CD4-positive, alpha-beta T cell treated with Interleukin-4 for 1 hour (primary cell): ENCODE results near the gene NCK2.

Experiments
- DNase-seq, 2 donors: peaks; one replicate each; pipeline ENCODE4 v3.0.0-alpha.2; 2020 to 2022

Gene NCK2

DNA sequence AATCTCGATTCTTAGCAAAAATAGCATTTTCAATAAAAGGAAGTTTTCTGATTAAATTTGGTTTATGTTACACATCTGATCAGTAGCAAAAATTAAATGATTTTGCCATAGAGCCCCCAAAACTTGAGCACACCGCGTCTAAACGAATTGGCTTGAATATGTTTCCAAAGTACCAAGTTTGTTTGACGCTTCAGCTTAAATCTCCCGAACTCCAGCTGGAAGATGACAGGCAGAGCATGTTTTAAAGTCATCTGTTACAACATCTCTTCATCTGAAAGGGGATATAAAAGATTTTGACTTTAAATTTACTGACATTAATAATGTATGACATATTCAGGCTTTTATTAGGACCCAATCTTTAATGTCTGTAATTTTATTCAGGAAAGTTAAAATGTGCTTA lies 129.8 kb downstream of the NCK2 start:
- DNase-seq, result no peak

DNA sequence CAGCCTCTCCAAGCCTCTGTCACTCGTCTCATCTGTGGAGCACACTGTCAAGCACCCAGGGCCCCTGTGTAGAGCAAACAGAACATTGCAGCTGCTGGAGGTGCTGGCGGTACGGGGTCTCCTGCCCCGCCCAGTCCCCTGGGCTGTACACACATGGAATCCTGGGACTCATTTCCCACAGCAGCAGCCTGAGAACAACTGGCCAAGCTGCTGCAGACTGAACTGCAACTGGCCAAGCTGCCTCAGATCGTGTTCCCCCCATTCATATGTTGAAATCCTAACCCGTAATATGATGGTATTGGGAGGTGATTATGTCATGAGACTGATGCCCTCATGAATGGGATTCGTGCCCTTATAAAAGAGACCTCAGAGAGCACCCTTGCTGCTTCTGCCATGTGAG lies 130.5 kb downstream of the NCK2 start:
- no peak for DNase-seq

DNA sequence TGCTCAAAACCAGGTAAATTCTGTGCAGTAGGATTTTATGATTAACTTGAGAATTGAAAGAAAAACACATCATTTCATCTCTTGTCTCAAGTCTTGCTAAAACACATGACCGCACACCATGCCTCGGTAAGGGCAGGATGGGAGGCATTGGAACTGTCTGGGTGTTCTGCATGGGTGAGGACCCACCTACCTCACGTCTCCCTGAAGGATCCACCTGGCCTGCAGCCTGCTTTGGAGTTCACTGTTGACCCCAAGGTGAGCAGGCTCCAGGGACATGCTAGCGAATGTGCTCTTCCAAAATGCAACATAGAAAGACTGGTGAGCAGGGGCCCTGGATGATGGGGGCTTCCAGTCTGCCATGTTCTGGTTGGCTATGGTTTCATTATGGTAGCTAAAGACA lies 131.5 kb downstream of the NCK2 start:
- DNase-seq, result no peak

DNA sequence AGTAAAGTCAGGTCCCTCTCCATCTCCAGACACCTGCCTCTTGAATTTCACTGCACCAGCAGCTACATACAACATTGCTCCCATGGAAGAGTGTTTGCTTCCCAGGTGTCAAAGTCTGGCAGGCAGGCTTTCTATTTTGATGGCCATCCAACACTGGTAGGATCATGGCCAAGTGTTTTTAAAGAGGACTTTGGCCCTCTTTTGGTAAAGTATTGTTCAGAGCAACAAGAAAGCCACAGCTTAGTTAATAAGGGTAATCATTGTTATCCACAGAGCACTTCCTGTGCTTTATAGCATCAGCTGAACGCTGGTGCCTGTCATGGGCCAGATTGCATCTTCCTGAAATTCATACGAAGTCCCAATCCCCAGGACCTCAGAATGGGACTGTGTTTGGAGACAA lies 133.2 kb downstream of the NCK2 start:
- no peak for DNase-seq

DNA sequence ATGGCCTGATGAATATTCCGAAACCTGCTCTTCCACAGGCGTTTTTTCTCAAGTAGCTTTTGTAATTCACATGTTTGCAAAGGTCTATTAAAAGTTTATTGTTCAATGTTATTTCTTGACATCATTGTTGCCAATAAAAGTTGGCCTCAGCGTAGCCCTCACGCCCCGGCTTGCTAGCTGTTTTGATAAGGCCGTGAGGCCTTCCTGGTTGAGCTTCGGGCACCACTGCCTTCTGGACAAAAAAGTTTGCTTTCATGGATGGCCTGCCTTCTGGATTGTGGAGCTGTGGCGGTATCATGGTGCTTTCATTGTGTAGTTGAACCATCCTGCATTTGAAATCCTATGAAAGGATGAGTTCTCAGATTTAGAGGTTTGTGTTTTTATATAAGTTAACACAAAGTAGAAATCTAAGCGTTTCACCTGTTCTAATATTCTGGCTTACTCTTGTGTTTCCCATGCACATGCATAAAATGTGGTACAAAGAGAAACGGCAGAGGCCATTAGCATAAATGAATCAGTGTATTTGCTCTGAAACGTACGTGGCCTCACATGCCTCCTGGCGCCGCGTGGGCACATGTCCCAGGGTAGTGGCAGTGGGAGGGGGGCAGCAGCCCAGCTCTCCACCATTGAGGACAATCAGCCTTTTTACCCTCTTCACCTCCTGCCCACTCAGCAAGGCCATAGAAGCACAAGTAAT lies 134.5 kb downstream of the NCK2 start:
- no peak for DNase-seq

DNA sequence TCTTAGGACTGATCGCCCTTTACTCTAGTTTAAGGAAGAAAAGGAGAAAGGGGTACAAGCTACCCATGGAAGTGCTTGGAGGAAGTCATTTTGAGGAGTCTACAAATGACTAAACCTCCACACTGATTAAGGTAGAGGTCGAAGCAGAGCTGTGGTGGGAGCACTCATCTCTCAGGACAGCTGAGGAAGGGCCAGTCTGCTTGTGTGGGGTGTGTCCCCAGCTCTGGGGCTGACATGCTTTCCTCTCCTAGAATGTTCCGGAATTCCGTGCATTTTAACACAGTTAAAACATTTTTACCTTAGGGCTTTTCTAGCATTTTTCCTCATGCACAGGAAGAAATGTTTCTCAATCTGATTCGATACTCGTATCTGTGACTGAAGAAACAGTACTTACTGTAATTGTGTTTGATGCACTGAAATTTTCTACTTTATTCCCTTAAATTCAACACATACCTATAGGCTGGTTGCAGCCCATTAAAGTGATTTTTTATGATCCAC lies 135.1 kb downstream of the NCK2 start:
- no peak for DNase-seq

DNA sequence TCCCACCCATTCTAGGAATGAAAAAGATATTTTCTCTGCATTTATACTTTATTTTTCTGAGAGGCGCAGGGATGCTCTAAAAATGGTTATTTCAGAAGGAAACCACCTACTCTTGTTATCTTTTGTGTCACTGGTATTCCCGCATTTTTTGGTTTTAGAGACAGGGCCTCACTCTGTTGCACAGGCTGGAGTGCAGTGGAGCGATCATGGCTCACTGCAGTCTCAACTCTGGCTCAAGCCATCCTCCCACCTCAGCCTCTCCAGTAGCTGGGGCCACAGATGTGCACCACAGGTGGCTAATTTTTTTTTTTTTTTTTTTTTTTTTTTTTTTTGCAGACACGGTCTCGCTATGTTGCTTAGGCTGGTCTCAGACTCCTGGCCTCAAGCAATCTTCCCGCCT lies 135.9 kb downstream of the NCK2 start:
- no peak for DNase-seq

DNA sequence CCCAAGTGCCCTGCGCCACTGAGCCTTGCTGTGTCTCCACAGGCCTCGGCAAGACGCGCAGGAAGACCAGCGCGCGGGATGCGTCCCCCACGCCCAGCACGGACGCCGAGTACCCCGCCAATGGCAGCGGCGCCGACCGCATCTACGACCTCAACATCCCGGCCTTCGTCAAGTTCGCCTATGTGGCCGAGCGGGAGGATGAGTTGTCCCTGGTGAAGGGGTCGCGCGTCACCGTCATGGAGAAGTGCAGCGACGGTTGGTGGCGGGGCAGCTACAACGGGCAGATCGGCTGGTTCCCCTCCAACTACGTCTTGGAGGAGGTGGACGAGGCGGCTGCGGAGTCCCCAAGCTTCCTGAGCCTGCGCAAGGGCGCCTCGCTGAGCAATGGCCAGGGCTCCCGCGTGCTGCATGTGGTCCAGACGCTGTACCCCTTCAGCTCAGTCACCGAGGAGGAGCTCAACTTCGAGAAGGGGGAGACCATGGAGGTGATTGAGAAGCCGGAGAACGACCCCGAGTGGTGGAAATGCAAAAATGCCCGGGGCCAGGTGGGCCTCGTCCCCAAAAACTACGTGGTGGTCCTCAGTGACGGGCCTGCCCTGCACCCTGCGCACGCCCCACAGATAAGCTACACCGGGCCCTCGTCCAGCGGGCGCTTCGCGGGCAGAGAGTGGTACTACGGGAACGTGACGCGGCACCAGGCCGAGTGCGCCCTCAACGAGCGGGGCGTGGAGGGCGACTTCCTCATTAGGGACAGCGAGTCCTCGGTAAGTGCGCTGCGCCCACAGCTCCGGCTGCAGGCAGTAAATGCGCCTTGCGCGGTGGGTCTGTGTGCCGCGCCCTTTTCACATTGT lies 136.8 kb downstream of the NCK2 start:
- no peak for DNase-seq

DNA sequence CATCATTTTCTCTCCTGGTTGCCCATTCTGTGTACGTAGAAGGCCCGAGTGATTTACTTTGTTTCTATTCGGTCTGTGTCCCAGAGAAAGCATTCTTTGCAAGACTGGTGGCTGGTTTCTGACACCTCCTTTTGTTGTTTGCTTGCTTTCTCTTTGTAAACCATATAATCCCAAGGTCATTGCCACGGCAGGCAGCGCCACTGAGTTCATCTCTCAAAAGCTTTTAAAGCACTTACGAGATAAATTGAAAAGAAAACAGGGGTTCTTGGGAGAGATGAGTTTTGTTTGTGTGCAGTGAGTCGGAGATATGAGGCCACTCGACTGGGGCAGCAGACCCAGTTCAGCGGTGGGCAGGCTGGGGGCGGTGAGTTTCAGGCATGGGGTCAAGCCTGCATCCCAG lies 137.6 kb downstream of the NCK2 start:
- no peak for DNase-seq

DNA sequence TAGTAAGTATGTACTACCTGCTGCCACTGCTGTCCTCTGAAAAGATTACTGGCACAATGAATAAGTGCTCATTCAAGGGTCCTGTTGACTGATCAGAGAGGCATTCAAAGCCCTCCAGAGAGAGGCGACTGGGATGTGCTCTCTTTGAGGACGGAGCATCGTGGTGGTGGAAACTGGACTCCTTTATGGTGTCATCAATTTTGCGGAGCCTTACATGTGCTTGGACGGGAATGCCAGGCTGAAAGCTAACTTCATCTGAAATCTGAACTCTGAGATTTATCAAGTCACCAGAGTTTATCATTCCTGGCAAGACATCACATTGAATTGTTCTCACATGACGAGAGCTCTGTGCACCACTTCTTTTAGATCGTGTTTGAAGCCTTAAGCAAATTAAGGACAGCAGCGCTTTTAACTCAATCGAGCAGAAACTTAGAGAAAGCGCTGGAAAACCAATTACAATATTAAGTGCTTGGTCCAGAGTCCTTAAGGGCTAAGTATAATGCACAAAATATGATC lies 138.3 kb downstream of the NCK2 start:
- DNase-seq, result no peak

DNA sequence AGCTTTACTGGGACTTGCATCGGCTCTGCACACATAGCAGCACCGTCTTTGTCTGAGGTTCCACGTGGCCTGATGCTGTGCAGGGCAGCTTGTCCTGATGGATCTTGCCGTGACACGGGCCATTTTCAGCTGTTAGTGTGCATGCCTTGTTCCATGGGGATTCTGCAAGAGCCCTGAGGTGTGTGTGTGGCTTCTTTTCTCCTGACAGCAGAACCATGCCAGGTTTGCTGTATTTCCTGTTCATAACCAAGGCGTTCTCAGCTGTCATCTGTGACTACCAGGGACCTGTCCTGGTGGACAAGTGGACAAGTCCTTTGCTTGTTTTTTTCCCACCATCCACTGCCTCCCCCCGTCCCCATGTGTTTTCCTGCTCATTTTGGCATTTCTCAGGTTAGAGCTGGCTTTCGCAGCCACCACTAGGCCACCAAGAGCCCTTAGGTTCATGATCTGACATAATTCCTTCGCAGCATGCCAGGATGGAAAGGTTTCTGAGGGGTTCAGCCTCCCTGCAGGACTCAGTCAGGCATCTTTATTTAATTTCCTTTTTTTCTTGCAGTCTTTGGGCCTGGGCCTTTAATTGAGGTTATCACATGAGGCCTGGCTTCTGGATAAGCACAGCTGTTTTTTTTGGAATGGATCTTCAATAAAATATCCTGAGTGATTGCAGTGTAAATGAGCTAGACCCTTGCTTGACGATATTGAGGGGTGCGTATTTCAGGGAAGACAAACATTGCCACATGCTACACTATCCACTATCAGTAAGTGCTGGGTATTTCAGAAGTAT lies 139.4 kb downstream of the NCK2 start:
- DNase-seq, result no peak

DNA sequence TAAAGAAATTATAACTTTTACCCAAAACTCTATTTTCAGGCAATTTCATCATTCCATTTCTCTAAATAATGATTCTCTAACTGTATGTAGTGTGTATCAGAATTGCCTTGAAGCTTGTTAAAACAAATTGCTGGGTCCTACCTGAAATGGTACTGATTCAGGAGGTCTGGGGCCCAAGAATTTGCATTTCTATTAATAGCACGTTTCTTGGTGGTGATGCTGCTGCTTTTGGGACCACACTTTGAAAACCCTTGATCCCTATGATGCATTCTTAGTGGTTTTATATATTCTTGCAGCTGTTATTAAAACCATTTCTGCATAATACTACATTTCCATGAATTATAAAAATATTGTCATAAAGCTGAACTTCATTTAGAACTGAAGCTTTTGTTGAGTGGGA lies 140.7 kb downstream of the NCK2 start:
- DNase-seq, result no peak

DNA sequence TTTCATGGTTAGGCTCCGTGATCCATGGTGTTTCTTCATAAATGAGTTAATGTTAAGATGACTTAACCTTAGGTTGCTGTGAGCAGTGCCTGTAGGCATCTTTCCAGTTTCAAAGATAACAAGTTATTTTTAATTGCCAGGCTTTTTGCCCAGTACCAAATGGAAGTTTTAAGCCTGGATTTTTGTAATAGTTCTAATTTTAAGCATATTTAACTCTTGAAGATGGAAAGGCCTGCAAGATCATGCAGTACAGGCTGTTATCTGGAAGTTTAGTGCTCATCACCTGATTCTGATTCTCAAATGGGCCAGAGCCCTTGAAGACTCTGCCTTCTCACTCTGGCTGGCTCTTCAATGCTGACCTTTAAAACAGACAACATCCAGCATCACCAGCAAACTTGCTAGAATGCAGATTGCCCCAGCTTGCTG lies 141.3 kb downstream of the NCK2 start:
- DNase-seq, result no peak

DNA sequence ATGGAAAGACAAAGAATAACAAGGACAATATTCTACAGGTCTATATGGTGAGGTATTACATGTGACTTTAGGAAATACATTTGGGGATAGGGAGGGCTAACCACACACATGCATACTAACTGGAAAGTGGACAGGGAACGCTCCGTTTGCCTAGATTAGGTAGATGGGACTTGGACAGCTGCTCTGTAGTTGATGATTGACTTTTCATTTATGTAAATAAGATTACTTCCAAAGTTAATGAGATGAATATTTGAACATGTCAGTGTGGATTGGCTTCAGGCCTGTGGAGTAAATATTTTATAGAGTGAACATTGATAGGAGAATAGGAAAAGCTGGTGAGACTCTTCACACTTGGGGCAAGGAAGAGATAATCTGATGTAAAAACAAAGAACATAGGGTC lies 142.0 kb downstream of the NCK2 start:
- no peak for DNase-seq

DNA sequence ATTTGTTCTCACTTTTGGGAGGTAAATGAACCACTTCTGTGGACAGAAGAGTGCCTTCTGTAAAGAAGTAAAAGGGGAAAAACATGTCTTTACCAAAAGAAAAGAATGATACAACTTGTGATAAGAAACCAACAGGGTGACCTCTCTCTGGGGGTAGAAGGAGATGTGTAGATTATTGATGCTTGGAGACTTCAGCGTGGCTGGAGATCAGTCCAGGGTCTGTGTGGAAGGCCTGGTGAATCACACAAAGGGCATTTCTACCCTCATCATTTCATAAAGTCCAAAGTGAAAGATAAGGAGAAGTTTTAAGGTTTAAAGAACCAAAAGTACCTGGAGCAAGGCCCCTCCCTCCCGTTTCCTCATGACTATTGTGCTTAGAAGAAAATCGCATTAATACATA lies 142.5 kb downstream of the NCK2 start:
- DNase-seq, result no peak

DNA sequence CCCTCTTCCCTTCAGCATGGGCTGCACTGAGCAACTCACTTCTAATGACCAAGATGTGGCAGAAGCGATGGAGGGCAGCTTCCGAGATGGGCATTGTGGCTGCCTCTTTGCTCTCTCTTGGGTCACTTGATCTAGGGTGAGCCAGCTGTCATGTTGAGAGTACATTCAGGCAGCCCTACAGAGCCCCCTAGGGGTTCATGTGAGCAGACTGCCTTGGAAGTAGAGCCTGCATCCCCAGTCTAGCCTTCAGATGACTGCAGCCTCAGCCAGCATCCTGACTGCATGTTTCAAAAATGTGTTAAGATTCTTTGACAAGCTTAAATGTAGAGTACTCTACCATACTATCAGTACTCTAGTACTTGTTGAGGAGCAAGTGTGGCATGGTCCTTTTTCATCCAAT lies 143.9 kb downstream of the NCK2 start:
- peak; percentile 40 to 48 for DNase-seq

DNA sequence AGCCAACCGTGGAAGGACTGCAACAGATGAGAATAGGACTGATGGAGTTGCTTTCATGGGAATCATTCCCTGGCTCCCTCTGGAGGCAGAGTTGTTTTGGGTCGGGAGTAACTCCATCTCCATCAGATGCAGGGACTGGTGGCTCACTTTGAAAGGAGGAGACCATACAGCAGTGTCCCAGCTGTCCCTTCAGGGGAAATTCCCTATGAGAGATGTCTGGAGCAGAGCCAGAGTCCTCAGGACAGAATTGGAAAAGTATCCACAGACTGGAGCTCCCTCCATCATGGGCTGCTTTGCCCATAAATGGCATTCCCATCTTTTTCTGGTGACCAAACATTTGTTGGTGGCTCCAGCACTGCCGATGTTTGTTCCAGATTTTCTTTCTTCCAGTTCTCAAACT lies 144.3 kb downstream of the NCK2 start:
- no peak for DNase-seq

DNA sequence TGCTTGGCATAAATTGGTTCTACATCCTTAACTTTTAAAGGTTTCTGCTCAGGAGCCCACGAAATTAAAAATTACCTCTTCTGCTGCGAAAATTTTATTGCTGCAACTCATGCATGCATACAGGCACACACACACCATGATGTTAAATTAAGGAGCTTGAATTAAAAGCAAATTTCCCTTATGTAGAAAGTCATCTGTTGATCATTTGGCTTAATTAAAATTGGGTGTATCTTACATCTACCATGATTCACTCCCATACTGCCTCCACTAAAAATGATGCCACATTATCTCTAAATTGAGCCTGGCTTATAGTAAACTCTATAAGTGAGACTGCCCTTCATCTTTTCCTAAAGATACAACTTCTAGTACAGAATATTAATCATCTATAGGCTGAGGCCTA lies 145.4 kb downstream of the NCK2 start:
- no peak for DNase-seq

DNA sequence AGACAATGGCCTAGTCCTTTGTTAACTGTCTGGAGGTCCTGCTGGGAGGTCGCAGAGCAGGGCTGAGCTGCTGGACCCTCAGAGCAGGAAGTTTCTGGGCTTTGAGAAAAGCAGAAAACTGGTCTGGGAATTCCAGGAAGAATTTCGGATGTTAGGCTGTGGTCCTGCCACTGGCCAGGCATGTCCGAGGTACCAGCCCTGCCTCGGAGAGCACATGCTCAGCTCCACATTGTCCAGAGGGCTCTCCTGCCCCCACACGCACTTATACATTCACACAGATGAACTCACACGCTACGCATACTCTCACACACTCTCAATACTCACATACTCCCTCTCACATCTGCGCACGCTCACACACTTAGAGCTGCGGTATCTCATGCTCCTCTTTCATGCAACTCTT lies 146.1 kb downstream of the NCK2 start:
- DNase-seq, result no peak

DNA sequence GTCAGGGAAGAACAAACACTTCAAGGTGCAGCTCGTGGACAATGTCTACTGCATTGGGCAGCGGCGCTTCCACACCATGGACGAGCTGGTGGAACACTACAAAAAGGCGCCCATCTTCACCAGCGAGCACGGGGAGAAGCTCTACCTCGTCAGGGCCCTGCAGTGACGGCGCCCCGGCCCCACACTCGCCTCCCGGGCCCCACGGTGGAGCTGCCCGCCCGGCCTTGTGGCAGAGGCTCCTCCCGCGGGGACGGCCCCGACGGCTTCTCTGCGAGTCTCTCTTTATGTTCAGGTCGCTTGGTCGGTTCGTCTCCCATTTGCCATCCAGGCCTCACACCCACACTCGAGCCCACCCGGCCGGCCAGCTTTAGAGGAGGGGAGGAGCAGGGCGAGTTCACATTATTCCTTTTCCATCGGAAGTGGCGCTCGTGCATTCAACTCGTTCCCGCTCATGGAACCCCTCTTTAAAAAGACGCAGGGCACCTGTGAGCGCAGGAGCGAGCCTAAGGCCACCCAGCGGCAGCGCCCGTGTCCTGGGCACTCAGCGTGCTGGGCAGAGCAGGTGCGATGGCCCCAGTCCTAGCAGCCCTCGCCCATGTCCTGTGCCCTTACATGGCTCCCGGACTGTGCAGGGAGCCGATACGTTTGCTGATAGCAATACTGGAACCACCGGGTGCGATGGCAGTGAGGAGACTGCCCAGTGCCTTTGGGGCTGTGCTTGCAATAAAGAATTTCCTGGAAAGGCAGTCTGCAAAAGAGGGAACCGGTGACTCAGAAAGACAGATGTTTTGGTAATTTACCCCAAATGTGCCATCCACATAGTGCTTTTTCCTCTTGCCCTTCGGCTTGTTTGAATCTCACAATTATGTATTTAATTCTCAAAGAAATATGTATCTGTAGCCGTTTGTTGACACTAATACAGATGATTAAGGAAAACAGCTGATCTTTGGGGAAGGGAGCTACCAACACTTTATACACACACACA lies 148.6 kb downstream of the NCK2 start:
- DNase-seq, result no peak

DNA sequence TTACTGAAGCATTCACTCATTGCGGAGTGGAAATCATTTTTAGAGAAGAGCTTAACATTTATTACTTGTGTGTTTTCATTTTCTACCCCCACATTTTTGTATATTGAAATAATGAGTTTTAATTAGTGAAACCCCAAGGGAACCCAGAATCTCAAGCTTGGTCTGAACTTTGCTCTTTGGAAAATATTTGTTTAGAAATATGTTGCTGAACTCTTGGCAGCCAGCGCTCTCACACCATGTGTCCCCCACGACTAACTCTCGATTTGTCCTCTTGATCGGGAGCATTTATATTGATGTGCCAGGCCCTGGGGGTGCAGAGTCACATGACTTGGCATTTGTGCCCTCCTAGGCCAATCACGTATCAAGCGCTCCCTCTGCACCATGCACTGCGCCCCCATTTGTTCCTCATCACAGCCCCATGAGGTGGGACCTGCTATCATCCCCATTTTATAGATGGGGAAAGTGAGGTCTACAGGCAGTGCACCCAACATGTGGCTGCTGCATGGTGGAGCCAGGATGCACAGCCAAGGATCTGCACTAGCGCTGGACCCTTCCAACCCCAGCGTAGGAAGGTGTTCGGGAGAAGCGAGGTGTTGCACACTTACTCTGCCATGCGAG lies 149.7 kb downstream of the NCK2 start:
- DNase-seq, result no peak
